ENCODE measurements around the gene SWI5. TPM values are rescaled to one million over a fixed set of nuclear protein-coding genes. Genes with fewer than 3 reads are reported as not detected.
"Not testable (repeated sequence)": the region's sequence is repeated elsewhere in the genome, so short reads cannot be mapped to it uniquely, and the experiment has no call there.

Gene SWI5
- total RNA-seq, 1 donor from 2014 or later, result 25.3 TPM

GRCh38 chr9:128271512-128271911, 4.6 kb upstream of the SWI5 start:
- no peak for DNase-seq (ENCODE audit: low read depth)
- no peak overlapping the region for H3K4me3 ChIP-seq (ENCODE audit: low read depth, low read length)
- no peak for TF ChIP-seq CTCF (conservative IDR thresholded peaks at IDR 0.05; ENCODE audit: low read depth, low read length)

- DNase-seq (ENCODE audit: low read depth), result no peak
- peak overlapping the region; percentile 100 for H3K4me3 ChIP-seq (ENCODE audit: low read depth, low read length)
- no peak for TF ChIP-seq CTCF (conservative IDR thresholded peaks at IDR 0.05; ENCODE audit: low read depth, low read length)
Observed at GRCh38 chr9:128274245-128274644, 1.8 kb upstream of the SWI5 start.

- no peak for DNase-seq (ENCODE audit: low read depth)
- no peak for TF ChIP-seq CTCF (conservative IDR thresholded peaks at IDR 0.05; ENCODE audit: low read depth, low read length)
- H3K4me3 ChIP-seq (ENCODE audit: low read depth, low read length), result peak within 1 kb of the TSS; percentile 100
Observed at GRCh38 chr9:128275198-128276007, 673 bp upstream of the SWI5 start, which contains the start of gene GOLGA2. Gene GOLGA2, minus strand, starts transcription at chr9:128276007. Its CDS starts 31 bp downstream, at chr9:128275976.

GRCh38 chr9:128276574-128277270, 646 bp downstream of the SWI5 start:
- H3K4me3 ChIP-seq (ENCODE audit: low read depth, low read length), result peak overlapping the region; percentile 100
- TF ChIP-seq CTCF (conservative IDR thresholded peaks at IDR 0.05; ENCODE audit: low read depth, low read length), result no peak
- no peak for DNase-seq (ENCODE audit: low read depth)

- not testable (repeated sequence) for H3K4me3 ChIP-seq (ENCODE audit: low read depth, low read length); DNase-seq (ENCODE audit: low read depth)
Observed at GRCh38 chr9:128279088-128280073, 3.3 kb downstream of the SWI5 start.

- TF ChIP-seq CTCF (conservative IDR thresholded peaks at IDR 0.05; ENCODE audit: low read depth, low read length), result no peak
- DNase-seq (ENCODE audit: low read depth), result no peak
- H3K4me3 ChIP-seq (ENCODE audit: low read depth, low read length), result no peak overlapping the region
Observed at GRCh38 chr9:128280084-128280622, 4.1 kb downstream of the SWI5 start.

All from epithelial cell of proximal tubule (primary cell).